Mucosa of descending colon (tissue), 3 donors: ENCODE results near the gene CACNB2. TPM values are rescaled to one million over a fixed set of nuclear protein-coding genes. Genes with fewer than 3 reads are reported as not detected.

Experiments used
- ATAC-seq: fragments of 200-7000 bp; cut with Tn5 transposase; one replicate; pipeline ENCODE4 v1.9.1; 2020; ENCODE audit warnings: mild to moderate bottlenecking, moderate library complexity
- DNase-seq, 3 donors: peaks; one replicate each; pipeline ENCODE4 v3.0.0-alpha.2; 2020
- H3K36me3 ChIP-seq: fragments of 200-600 bp; one replicate; pipeline ENCODE4 v1.8.0; 2021; ENCODE audit warnings: low read depth, mild to moderate bottlenecking
- H3K4me1 ChIP-seq: fragments of 200-600 bp; one replicate; pipeline ENCODE4 v1.8.0; 2021; ENCODE audit warnings: low read depth, mild to moderate bottlenecking
- H3K4me3 ChIP-seq: fragments of 200-600 bp; one replicate; pipeline ENCODE4 v1.8.0; 2021; ENCODE audit warnings: mild to moderate bottlenecking
- H3K9me3 ChIP-seq: fragments of 200-600 bp; one replicate; pipeline ENCODE4 v1.8.0; 2021; ENCODE audit warnings: mild to moderate bottlenecking
- CTCF ChIP-seq: fragments of 200-600 bp; IDR thresholded peaks from one replicate; pipeline ENCODE4 v1.8.0; 2022; ENCODE audit warnings: antibody characterized with exemption, mild to moderate bottlenecking
- intact Hi-C, 2 donors: fragments of 100-400 bp; cut with DNase I in 1 of 2; cut with micrococcal nuclease in 1 of 2; formaldehyde crosslinking; loops; one replicate each; pipeline versions ENCODE4 v1.11.0 to v1.11.1; 2022; cut with DNase I, micrococcal nuclease
- total RNA-seq, 3 donors: library from RNA; stranded (reverse); fragmentation: NEBNext Ultra II Directional in 2 of 3; extraction: Animal tissue kit (Norgen Biotek cat#: 25700) in 2 of 3; gene quantifications; one replicate each; pipeline versions ENCODE4 v1.2.1 to v1.2.4, GENCODE V29; 2021 to 2023
- donor health status: DM: no; HTN: no; CAD: no; lungs with moderate emphysema.
- donor health status: DM: no; HTN: no; CAD: no.
- donor health status: DM: no; HTN: yes; CAD: no.

CACNB2 gene
- total RNA-seq, 3 donors from 2014 or later = 13.6 to 26.2 (median 19.8) TPM

- no peaks in the 10 kb centered on the region for H3K36me3 ChIP-seq
- H3K4me3 ChIP-seq = no peak overlapping the region
- no peak for DNase-seq
- peaks cover 4% of the 10 kb centered on the region for H3K4me1 ChIP-seq
- no peak for TF ChIP-seq CTCF
- no peak for ATAC-seq
- no peaks in the 10 kb centered on the region for H3K9me3 ChIP-seq
- intact Hi-C loops = no loop called here
These were observed 333.3 kb downstream of the CACNB2 start for GRCh38 chr10:18473424-18474117.

- DNase-seq (no peak), ATAC-seq (no peak)
- no peak for TF ChIP-seq CTCF
- peaks cover 4% of the 10 kb centered on the region for H3K4me1 ChIP-seq
- no peaks in the 10 kb centered on the region for H3K9me3 ChIP-seq
- intact Hi-C loops = no loop called here
- H3K36me3 ChIP-seq = no peaks in the 10 kb centered on the region
- H3K4me3 ChIP-seq = no peak overlapping the region
These were observed 333.9 kb downstream of the CACNB2 start for GRCh38 chr10:18474118-18474455.

GRCh38 chr10:18476076-18476647, 335.9 kb downstream of the CACNB2 start:
- H3K9me3 ChIP-seq = no peaks in the 10 kb centered on the region
- intact Hi-C loops = no loop called here
- no peak for ATAC-seq

GRCh38 chr10:18478354-18478753, 338.1 kb downstream of the CACNB2 start:
- no peak for DNase-seq
- no peaks in the 10 kb centered on the region for H3K9me3 ChIP-seq
- intact Hi-C loops = no loop called here
- H3K4me1 ChIP-seq = no peaks in the 10 kb centered on the region
- no peak for TF ChIP-seq CTCF
- no peaks in the 10 kb centered on the region for H3K36me3 ChIP-seq
- no peak overlapping the region for H3K4me3 ChIP-seq
- ATAC-seq = no peak

More at GRCh38 chr10:18476076-18476647, 335.9 kb downstream of the CACNB2 start:
- Histone ChIP-seq H3K36me3 (no peaks in the 10 kb centered on the region), H3K4me3 (no peak overlapping the region), H3K4me1 (peaks cover 4% of the 10 kb centered on the region)
- DNase-seq = no peak
- no peak for TF ChIP-seq CTCF

- DNase-seq (no peak), ATAC-seq (no peak)
- intact Hi-C loops = no loop called here
- Histone ChIP-seq H3K4me3 (no peak overlapping the region), H3K9me3 (no peaks in the 10 kb centered on the region), H3K36me3 (no peaks in the 10 kb centered on the region), H3K4me1 (no peaks in the 10 kb centered on the region)
- no peak for TF ChIP-seq CTCF
These were observed 339.3 kb downstream of the CACNB2 start for GRCh38 chr10:18479502-18479901.
